IMR-90 (cell line): ENCODE data around the gene UGT1A7. TPM values are rescaled to one million over a fixed set of nuclear protein-coding genes. Genes with fewer than 3 reads are reported as not detected.

Source experiments
- ATAC-seq: fragments of 200-7000 bp; cut with Tn5 transposase; 2 replicates; pipeline ENCODE4 v1.9.1; 2020; ENCODE audit warnings: low read depth, mild to moderate bottlenecking, moderate library complexity
- BruUV-seq: library from RNA; stranded (reverse); fragments of 400-500 nt; replicated peaks from 2 replicates; lab custom pipeline; 2021; lab: Mats Ljungman, UMichigan
- CTCF ChIA-PET: fragments of 300-600 bp; formaldehyde crosslinking; extraction: SDS; loops from one replicate; lab custom pipeline; 2021; ENCODE audit warnings: antibody characterized with exemption; lab: Yijun Ruan, JAX
- POLR2A ChIA-PET: fragments of 300-600 bp; sonication (Branson Sonifier 250); formaldehyde crosslinking; loops from one replicate; lab custom pipeline; 2022; ENCODE audit warnings: antibody characterized with exemption; ENCODE audit not compliant: unreplicated experiment; lab: Charles Lee
- DNase-seq: peaks from one replicate; pipeline ENCODE4 v3.0.0; 2013
- H2AFZ ChIP-seq: replicated peaks from 2 replicates; pipeline ENCODE3; 2013; ENCODE audit warnings: low read length, mild to moderate bottlenecking; ENCODE audit not compliant: poor library complexity
- H2AK5ac ChIP-seq: 2 replicates; pipeline ENCODE4 v1.6.1; 2013; ENCODE audit warnings: low read depth, low read length, inconsistent platforms
- H2AK9ac ChIP-seq: replicated peaks from 2 replicates; pipeline ENCODE3; 2013; ENCODE audit warnings: mild to moderate bottlenecking, low read depth, low read length, moderate library complexity; ENCODE audit not compliant: poor library complexity
- H2BK120ac ChIP-seq: 2 replicates; pipeline ENCODE4 v1.6.1; 2013; ENCODE audit warnings: low read depth, low read length, inconsistent platforms
- H2BK15ac ChIP-seq: 3 replicates; pipeline ENCODE4 v1.6.1; 2013; ENCODE audit warnings: low read depth, low read length, inconsistent platforms
- H2BK20ac ChIP-seq: 2 replicates; pipeline ENCODE4 v1.6.1; 2013; ENCODE audit warnings: low read depth, mild to moderate bottlenecking, inconsistent platforms, low read length, moderate library complexity
- H2BK5ac ChIP-seq: 2 replicates; pipeline ENCODE4 v1.6.1; 2013; ENCODE audit warnings: mild to moderate bottlenecking, low read depth, low read length, inconsistent platforms; ENCODE audit not compliant: poor library complexity, severe bottlenecking
- H3K14ac ChIP-seq: replicated peaks from 2 replicates; pipeline ENCODE4 v1.6.1; 2013; ENCODE audit warnings: low read depth, low read length, inconsistent platforms
- H3K18ac ChIP-seq: 2 replicates; pipeline ENCODE4 v1.6.1; 2013; ENCODE audit warnings: low read depth, low read length, control low read depth
- H3K23ac ChIP-seq: 2 replicates; pipeline ENCODE4 v1.6.1; 2013; ENCODE audit warnings: low read depth, low read length, inconsistent platforms
- H3K27ac ChIP-seq: 2 replicates; pipeline ENCODE4 v1.5.1; 2013; ENCODE audit warnings: mild to moderate bottlenecking, control low read depth, low read length; ENCODE audit not compliant: insufficient read depth
- H3K27me3 ChIP-seq: 2 replicates; pipeline ENCODE4 v1.6.1; 2013; ENCODE audit warnings: low read length; ENCODE audit not compliant: control insufficient read depth, insufficient read depth
- H3K36me3 ChIP-seq: 2 replicates; pipeline ENCODE4 v1.6.1; 2013; ENCODE audit warnings: low read length, mixed read lengths; ENCODE audit not compliant: control insufficient read depth, insufficient read depth
- H3K4ac ChIP-seq: 2 replicates; pipeline ENCODE4 v1.6.1; 2013; ENCODE audit warnings: low read depth, low read length, inconsistent platforms
- H3K4me1 ChIP-seq: 2 replicates; pipeline ENCODE4 v1.6.1; 2013; ENCODE audit warnings: low read length, mixed read lengths; ENCODE audit not compliant: control insufficient read depth, insufficient read depth
- H3K4me2 ChIP-seq: 2 replicates; pipeline ENCODE4 v1.6.1; 2013; ENCODE audit warnings: low read depth, mild to moderate bottlenecking, control low read depth, low read length, moderate library complexity
- H3K4me3 ChIP-seq: 2 replicates; pipeline ENCODE4 v1.5.1; 2013; ENCODE audit warnings: low read depth, mild to moderate bottlenecking, control low read depth, low read length, moderate library complexity; ENCODE audit not compliant: insufficient read depth
- H3K56ac ChIP-seq: 2 replicates; pipeline ENCODE4 v1.6.1; 2013; ENCODE audit warnings: low read length, inconsistent platforms; ENCODE audit not compliant: insufficient read depth; ENCODE audit errors: extremely low read depth
- H3K79me1 ChIP-seq, 2 experiments: 2 replicates each; pipeline ENCODE4 v1.6.1; 2013; ENCODE audit warnings: low read length in 2 of 2, inconsistent platforms in 1 of 2, low read depth in 1 of 2
- H3K9ac ChIP-seq: 2 replicates; pipeline ENCODE4 v1.6.1; 2013; ENCODE audit warnings: low read depth, low read length, control low read depth
- H3K9me1 ChIP-seq: 2 replicates; pipeline ENCODE4 v1.6.1; 2013; ENCODE audit warnings: low read length, inconsistent platforms; ENCODE audit not compliant: insufficient read depth
- H3K9me3 ChIP-seq: 2 replicates; pipeline ENCODE4 v1.6.1; 2013; ENCODE audit warnings: low read length; ENCODE audit not compliant: control insufficient read depth, insufficient read depth
- H4K20me1 ChIP-seq: 2 replicates; pipeline ENCODE4 v1.6.1; 2013; ENCODE audit warnings: low read length, inconsistent platforms; ENCODE audit not compliant: insufficient read depth
- H4K5ac ChIP-seq: 2 replicates; pipeline ENCODE4 v1.6.1; 2013; ENCODE audit warnings: mild to moderate bottlenecking, low read depth, low read length, control low read depth
- H4K8ac ChIP-seq, 2 experiments: 2 replicates each; pipeline ENCODE4 v1.6.1; 2013; ENCODE audit warnings: low read depth in 2 of 2, low read length in 2 of 2, control low read depth in 1 of 2, inconsistent platforms in 1 of 2
- H4K91ac ChIP-seq: 2 replicates; pipeline ENCODE4 v1.6.1; 2013; ENCODE audit warnings: low read depth, low read length, inconsistent platforms; ENCODE audit not compliant: insufficient read depth
- BHLHE40 ChIP-seq: fragments of 150-350 bp; IDR thresholded peaks from 2 replicates; pipeline ENCODE4 v1.6.1; 2016; ENCODE audit warnings: mild to moderate bottlenecking, low read depth, low read length
- CEBPB ChIP-seq: IDR thresholded peaks from 2 replicates; pipeline ENCODE4 v1.6.1; 2012; ENCODE audit warnings: low read depth, low read length, improper control_type of control experiment
- CHD1 ChIP-seq: IDR thresholded peaks from 2 replicates; pipeline ENCODE4 v1.6.1; 2012; ENCODE audit warnings: low read depth, low read length, improper control_type of control experiment
- ELK1 ChIP-seq: fragments of 150-350 bp; IDR thresholded peaks from 2 replicates; pipeline ENCODE4 v1.6.1; 2016; ENCODE audit warnings: low read depth, mild to moderate bottlenecking, low read length, moderate library complexity, borderline replicate concordance
- FOS ChIP-seq: fragments of 150-350 bp; IDR thresholded peaks from 2 replicates; pipeline ENCODE4 v1.6.1; 2016; ENCODE audit warnings: low read depth, low read length
- MAFK ChIP-seq: IDR thresholded peaks from 2 replicates; pipeline ENCODE4 v1.6.1; 2012; ENCODE audit warnings: low read depth, low read length, improper control_type of control experiment
- MAZ ChIP-seq: IDR thresholded peaks from 2 replicates; pipeline ENCODE4 v1.6.1; 2012; ENCODE audit warnings: low read depth, mild to moderate bottlenecking, low read length, improper control_type of control experiment, moderate library complexity, borderline replicate concordance
- MXI1 ChIP-seq: IDR thresholded peaks from 2 replicates; pipeline ENCODE4 v1.6.1; 2012; ENCODE audit warnings: low read depth, mild to moderate bottlenecking, low read length, moderate library complexity, borderline replicate concordance
- NFE2L2 ChIP-seq: fragments of 150-350 bp; IDR thresholded peaks from 2 replicates; pipeline ENCODE4 v1.6.1; 2016; ENCODE audit warnings: low read depth, mild to moderate bottlenecking, low read length
- POLR2A ChIP-seq: IDR thresholded peaks from 2 replicates; pipeline ENCODE4 v1.6.1; 2012; ENCODE audit warnings: mild to moderate bottlenecking, low read depth, low read length
- RCOR1 ChIP-seq: IDR thresholded peaks from 2 replicates; pipeline ENCODE4 v1.6.1; 2012; ENCODE audit warnings: mild to moderate bottlenecking, low read length, improper control_type of control experiment; ENCODE audit not compliant: insufficient replicate concordance
- RFX5 ChIP-seq: IDR thresholded peaks from 2 replicates; pipeline ENCODE4 v1.8.0; 2012; ENCODE audit warnings: low read depth, mild to moderate bottlenecking, low read length, moderate library complexity
- SMC3 ChIP-seq: fragments of 150-350 bp; IDR thresholded peaks from 2 replicates; pipeline ENCODE4 v1.6.1; 2016; ENCODE audit warnings: low read depth, mild to moderate bottlenecking, antibody characterized with exemption, low read length, moderate library complexity
- USF2 ChIP-seq: fragments of 150-350 bp; IDR thresholded peaks from 2 replicates; pipeline ENCODE4 v1.6.1; 2017; ENCODE audit warnings: mild to moderate bottlenecking, antibody characterized with exemption, low read length, low read depth
- WGBS, 2 experiments: methylation state at CpG; one replicate each; pipeline versions ENCODE4 v1.1.5 to v1.1.7; 2013; ENCODE audit warnings: missing lambda C conversion rate in 2 of 2; ENCODE audit not compliant: insufficient read length in 1 of 2; ENCODE audit errors: extremely low coverage in 2 of 2; 5-methylcytosine and 5-hydroxymethylcytosine counted together
- dilution Hi-C: fragments of 300-500 bp; cut with HindIII; formaldehyde crosslinking; loops from one replicate; pipeline ENCODE4 v1.14.3; 2018; ENCODE audit warnings: low sequenced_read_pairs; ENCODE audit not compliant: unreplicated experiment
- in situ Hi-C: fragments of 300-500 bp; cut with MboI; formaldehyde crosslinking; loops from 3 replicates; pipeline ENCODE4 v1.14.3; 2019; ENCODE audit warnings: low sequenced_read_pairs, inconsistent platforms, mixed read lengths
- intact Hi-C: fragments of 100-400 bp; cut with micrococcal nuclease; formaldehyde crosslinking; loops from 2 replicates; pipeline ENCODE4 v1.10.0; 2022
- polyA plus RNA-seq, 3 experiments: library from polyadenylated mRNA; depleted of rRNA; stranded (reverse); fragments of >200 nt; gene quantifications; 2 replicates each; pipeline ENCODE4 v1.2.3, GENCODE V29; 2012; ENCODE audit warnings: low replicate concordance in 1 of 3
- total RNA-seq: library from RNA; depleted of rRNA; stranded (reverse); fragments of >200 nt; gene quantifications from 2 replicates; pipeline ENCODE4 v1.2.3, GENCODE V29; 2012

UGT1A7 gene
- total and polyA plus RNA-seq, 2 of the 4 experiments (the other 2 are of a cell fraction) = not detected

- CTCF ChIA-PET = no interaction called here
- H2AK9ac ChIP-seq = no peak overlapping the region
- no peak overlapping the region for H2BK15ac ChIP-seq
- H3K23ac ChIP-seq = no peak overlapping the region
- ATAC-seq (no peak), DNase-seq (no peak)
- H3K4me1 ChIP-seq = no peaks in the 10 kb centered on the region
- no peak overlapping the region for H3K27ac ChIP-seq
- H3K9me3 ChIP-seq = no peaks in the 10 kb centered on the region
- no TSS peak for BruUV-seq
- H2BK20ac ChIP-seq = no peak overlapping the region
- H3K14ac ChIP-seq = no peak overlapping the region
- no peak overlapping the region for H3K4ac ChIP-seq
- no peaks in the 10 kb centered on the region for H4K20me1 ChIP-seq
- no peak overlapping the region for H4K5ac ChIP-seq
- intact Hi-C loops = no loop called here
- H3K4me3 ChIP-seq = no peak overlapping the region
- H3K4me2 ChIP-seq = no peak overlapping the region
- no peak overlapping the region for H4K8ac ChIP-seq
- no peak overlapping the region for H2AK5ac ChIP-seq
- no peak for TF ChIP-seq USF2
- TF ChIP-seq CEBPB = no peak
- TF ChIP-seq CHD1 = no peak
- TF ChIP-seq MAFK = no peak
- no peak for TF ChIP-seq RFX5
- no peak for TF ChIP-seq FOS
- no peak for TF ChIP-seq MXI1
- no peak for TF ChIP-seq POLR2A
- no peak for TF ChIP-seq RCOR1
- TF ChIP-seq MAZ = no peak
- TF ChIP-seq BHLHE40 = no peak
- TF ChIP-seq ELK1 = no peak
- no peak for TF ChIP-seq NFE2L2
- TF ChIP-seq SMC3 = no peak
- H3K79me1 ChIP-seq = no peaks in the 10 kb centered on the region
- no CpG with 5 or more reads among the region's 2 CpGs for WGBS, 2 experiments
- no peak overlapping the region for H4K91ac ChIP-seq
- H3K36me3 ChIP-seq = no peaks in the 10 kb centered on the region
- POLR2A ChIA-PET = no interaction called here
- no peak overlapping the region for H3K18ac ChIP-seq
- in situ Hi-C loops = no loop called here
- dilution Hi-C loops = no loop called here
- H3K9me1 ChIP-seq = no peaks in the 10 kb centered on the region
- H2AFZ ChIP-seq = no peak overlapping the region
- H2BK120ac ChIP-seq = no peak overlapping the region
- H3K9ac ChIP-seq = no peak overlapping the region
- no peak overlapping the region for H2BK5ac ChIP-seq
- peaks cover 6% of the 10 kb centered on the region; the same call in 1 of the 2 replicates for H3K27me3 ChIP-seq
- H3K56ac ChIP-seq = no peak overlapping the region
Observed at GRCh38 chr2:233816334-233816733, 134.6 kb downstream of the UGT1A7 start.
